ENCODE data around the gene THSD7A.

THSD7A gene

GRCh38 chr7:11726794-11727155 lies 105.2 kb downstream of the THSD7A start:
- DNase-seq (ENCODE audit: insufficient read length, low spot score) (no peak), FAIRE-seq (no peak)
- no peak for TF ChIP-seq CTCF (IDR thresholded peaks at IDR 0.05; ENCODE audit: insufficient read depth, missing control alignments)

GRCh38 chr7:11726001-11726793 lies 105.8 kb downstream of the THSD7A start:
- TF ChIP-seq CTCF (IDR thresholded peaks at IDR 0.05; ENCODE audit: insufficient read depth, missing control alignments), result no peak
- no peak for FAIRE-seq
- DNase-seq (ENCODE audit: insufficient read length, low spot score), result no peak

DNA sequence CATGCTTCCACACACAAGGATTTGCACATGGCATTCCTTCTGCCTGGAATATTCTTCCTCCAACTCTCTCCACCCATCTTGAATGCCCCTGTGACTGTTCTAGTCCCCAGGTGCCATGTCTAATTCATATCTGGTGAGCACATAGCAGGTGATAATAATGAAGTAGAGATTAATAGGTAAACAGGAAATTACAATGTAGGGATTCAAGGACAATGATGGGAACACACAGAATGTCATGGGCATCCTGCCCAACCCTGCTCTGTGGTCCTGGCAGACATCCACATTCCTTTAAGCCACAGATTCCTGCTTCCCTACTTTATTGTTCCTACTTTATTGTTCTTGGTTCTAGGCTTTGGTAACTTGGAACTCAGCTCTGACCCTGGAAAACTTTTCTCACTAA lies 115.8 kb downstream of the THSD7A start:
- FAIRE-seq, result no peak
- TF ChIP-seq CTCF (IDR thresholded peaks at IDR 0.05; ENCODE audit: insufficient read depth, missing control alignments), result no peak
- no peak for DNase-seq (ENCODE audit: insufficient read length, low spot score)

DNA sequence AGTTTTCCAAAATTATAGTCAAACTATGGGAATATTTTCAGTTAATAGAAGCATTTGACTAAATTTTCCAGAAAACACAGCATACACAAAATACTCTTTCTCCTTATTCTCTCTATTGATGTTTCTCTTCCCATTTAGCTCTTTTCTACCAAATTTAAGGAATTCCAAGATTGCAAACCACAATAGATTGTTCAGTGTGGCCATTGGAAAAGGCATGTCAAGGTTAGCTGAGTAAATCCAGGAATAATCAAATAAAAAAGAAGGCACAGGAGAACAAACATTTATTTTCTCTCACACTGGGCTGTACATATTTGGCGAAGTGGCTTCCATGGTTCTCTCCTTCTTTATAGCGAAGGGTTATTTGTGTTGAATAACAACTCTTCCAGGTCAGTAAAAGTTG lies 117.3 kb downstream of the THSD7A start:
- FAIRE-seq (no peak), DNase-seq (ENCODE audit: insufficient read length, low spot score) (no peak)
- no peak for TF ChIP-seq CTCF (IDR thresholded peaks at IDR 0.05; ENCODE audit: insufficient read depth, missing control alignments)

DNA sequence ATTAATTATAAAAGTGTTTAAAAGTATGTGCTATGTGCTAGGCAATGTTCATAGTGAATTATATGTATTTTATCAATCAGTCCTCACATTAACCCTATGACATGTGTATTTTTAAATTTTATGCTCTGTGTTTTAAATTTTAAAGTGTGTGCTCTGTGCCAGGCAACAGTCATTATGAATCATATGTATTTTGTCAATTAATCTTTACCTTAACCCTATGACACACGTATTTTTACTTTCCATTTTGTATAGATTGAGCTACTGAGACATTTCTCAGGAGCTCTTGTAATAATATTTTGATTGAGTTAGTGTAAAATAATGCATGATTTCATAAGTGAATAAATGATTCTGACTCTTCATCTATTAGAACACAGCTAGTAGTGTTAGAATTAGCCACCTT lies 117.8 kb downstream of the THSD7A start:
- DNase-seq (ENCODE audit: insufficient read length, low spot score), result no peak
- TF ChIP-seq CTCF (IDR thresholded peaks at IDR 0.05; ENCODE audit: insufficient read depth, missing control alignments), result no peak
- FAIRE-seq, result no peak

DNA sequence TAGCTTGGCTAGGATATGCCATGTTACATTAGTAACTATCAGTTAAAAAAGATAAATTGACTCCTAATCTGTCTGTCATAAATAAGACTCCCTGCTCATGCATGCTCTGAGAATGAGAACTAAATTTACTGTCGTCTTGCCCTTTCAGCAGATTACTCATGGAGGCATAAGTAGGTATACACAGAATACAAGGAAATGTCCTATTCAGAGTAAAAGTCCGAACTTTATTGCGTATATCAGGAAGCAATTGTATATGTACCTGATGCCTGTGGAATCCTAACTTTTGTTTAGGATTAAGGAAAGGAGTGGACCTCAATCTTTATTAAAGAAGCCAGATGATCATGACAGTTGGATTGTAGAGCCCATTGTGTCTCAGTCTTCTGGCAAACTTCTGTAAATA lies 118.6 kb downstream of the THSD7A start:
- FAIRE-seq, result no peak
- no peak for TF ChIP-seq CTCF (IDR thresholded peaks at IDR 0.05; ENCODE audit: insufficient read depth, missing control alignments)
- DNase-seq (ENCODE audit: insufficient read length, low spot score), result no peak

DNA sequence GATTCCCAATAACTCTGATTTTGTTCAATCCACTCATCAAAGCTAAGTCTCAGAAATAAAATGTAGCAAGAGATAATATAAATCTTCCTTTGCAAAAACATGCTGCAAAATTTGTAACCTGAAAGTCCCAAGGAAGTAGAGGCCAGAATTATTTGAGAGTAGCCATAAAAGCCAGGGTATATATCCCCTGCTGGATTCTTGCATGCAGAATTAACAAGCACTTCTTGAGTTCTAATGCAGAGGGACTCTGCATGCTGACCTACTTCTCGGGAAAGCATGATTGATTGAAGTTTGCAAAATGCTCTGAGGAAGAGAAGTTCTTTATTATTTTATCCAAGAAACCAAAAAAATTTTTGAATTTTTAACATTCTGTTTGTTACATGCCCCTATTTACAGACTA lies 121.6 kb downstream of the THSD7A start:
- TF ChIP-seq CTCF (IDR thresholded peaks at IDR 0.05; ENCODE audit: insufficient read depth, missing control alignments), result no peak
- no peak for FAIRE-seq

More for the DNA sequence above, 121.6 kb downstream of the THSD7A start:
- DNase-seq (ENCODE audit: insufficient read length, low spot score), result no peak
